ENCODE results near the gene AFM. TPM values are rescaled to one million over a fixed set of nuclear protein-coding genes. Genes with fewer than 3 reads are reported as not detected.

Gene AFM
- total and polyA plus RNA-seq, 4 donors, result 0.09 TPM; not detected in 3

- DNase-seq, result peak in 2 of 3 donors; percentile 56 to 58
- Histone ChIP-seq H3K36me3 (ENCODE audit: control insufficient read depth in 4 of 4, insufficient read depth in 4 of 4, low read length in 4 of 4) (no peaks in the 10 kb centered on the region), H3K27me3 (ENCODE audit: control insufficient read depth in 3 of 3, insufficient read depth in 3 of 3, low read length in 2 of 3) (no peaks in the 10 kb centered on the region), H3K4me3 (no peak overlapping the region), H3K9ac (ENCODE audit: insufficient read depth in 1 of 2, low read length in 2 of 2) (no peak overlapping the region), H3K4me1 (ENCODE audit: control insufficient read depth in 5 of 5, insufficient read depth in 5 of 5, low read length in 5 of 5) (no peaks in the 10 kb centered on the region), H3K27ac (ENCODE audit: low read depth in 1 of 2, low read length in 1 of 2) (no peak overlapping the region), H3K9me3 (ENCODE audit: control insufficient read depth in 4 of 4, insufficient read depth in 3 of 4, low read length in 3 of 4) (peaks cover 0 to 1% (median 0%) of the 10 kb centered on the region in 4 donors)
- TF ChIP-seq CTCF (IDR thresholded peaks at IDR 0.05; ENCODE audit: control extremely low read depth, extremely low read depth), result peak; percentile 40
- 3 to 13% methylated on average over 4 of the region's 4 CpGs for WGBS, 2 donors
- peak; percentile 76 for ATAC-seq (ENCODE audit: insufficient read depth, low FRiP score)
Observed at GRCh38 chr4:73446336-73446938, 35.1 kb upstream of the AFM start.

- no peaks in the 10 kb centered on the region for H3K4me1 ChIP-seq (ENCODE audit: control insufficient read depth in 5 of 5, insufficient read depth in 5 of 5, low read length in 5 of 5)
Observed at GRCh38 chr4:73447671-73448070, 33.9 kb upstream of the AFM start.

GRCh38 chr4:73448448-73449203 is 32.9 kb upstream of the AFM start:
- Histone ChIP-seq H3K27ac (ENCODE audit: low read depth in 1 of 2, low read length in 1 of 2) (no peak overlapping the region), H3K9me3 (ENCODE audit: control insufficient read depth in 4 of 4, insufficient read depth in 3 of 4, low read length in 3 of 4) (peaks cover 0 to 1% (median 0%) of the 10 kb centered on the region in 4 donors), H3K9ac (ENCODE audit: insufficient read depth in 1 of 2, low read length in 2 of 2) (no peak overlapping the region), H3K4me3 (no peak overlapping the region), H3K36me3 (ENCODE audit: control insufficient read depth in 4 of 4, insufficient read depth in 4 of 4, low read length in 4 of 4) (no peaks in the 10 kb centered on the region), H3K27me3 (ENCODE audit: control insufficient read depth in 3 of 3, insufficient read depth in 3 of 3, low read length in 2 of 3) (no peaks in the 10 kb centered on the region), H3K4me1 (ENCODE audit: control insufficient read depth in 5 of 5, insufficient read depth in 5 of 5, low read length in 5 of 5) (no peaks in the 10 kb centered on the region)
- 92 to 93% methylated on average over 4 of the region's 4 CpGs for WGBS, 2 donors
- DNase-seq, result no peak
- no peak for ATAC-seq (ENCODE audit: insufficient read depth, low FRiP score)
- TF ChIP-seq CTCF (IDR thresholded peaks at IDR 0.05; ENCODE audit: control extremely low read depth, extremely low read depth), result no peak

More at GRCh38 chr4:73447671-73448070, 33.9 kb upstream of the AFM start:
- no peak for TF ChIP-seq CTCF (IDR thresholded peaks at IDR 0.05; ENCODE audit: control extremely low read depth, extremely low read depth)
- no peak for DNase-seq
- no peak overlapping the region for H3K9ac ChIP-seq (ENCODE audit: insufficient read depth in 1 of 2, low read length in 2 of 2)
- 88% methylated on average over 4 of the region's 4 CpGs for WGBS, 2 donors
- no peaks in the 10 kb centered on the region for H3K27me3 ChIP-seq (ENCODE audit: control insufficient read depth in 3 of 3, insufficient read depth in 3 of 3, low read length in 2 of 3)
- peaks cover 0 to 1% (median 0%) of the 10 kb centered on the region in 4 donors for H3K9me3 ChIP-seq (ENCODE audit: control insufficient read depth in 4 of 4, insufficient read depth in 3 of 4, low read length in 3 of 4)
- H3K4me3 ChIP-seq, result no peak overlapping the region
- no peak for ATAC-seq (ENCODE audit: insufficient read depth, low FRiP score)
- H3K27ac ChIP-seq (ENCODE audit: low read depth in 1 of 2, low read length in 1 of 2), result no peak overlapping the region
- H3K36me3 ChIP-seq (ENCODE audit: control insufficient read depth in 4 of 4, insufficient read depth in 4 of 4, low read length in 4 of 4), result no peaks in the 10 kb centered on the region

Measured in lung (tissue), 12 donors.